Measurements from ENCODE around the gene PKNOX2. TPM values are rescaled to one million over a fixed set of nuclear protein-coding genes. Genes with fewer than 3 reads are reported as not detected.
A peak's percentile ranks its signal among the peaks of the same experiment; 100 is the strongest.

PKNOX2 gene
- total and polyA plus RNA-seq, 9 of the 15 experiments (the other 6 are each of a cell fraction or from before 2014, with no cell fraction given), result not detected

DNA sequence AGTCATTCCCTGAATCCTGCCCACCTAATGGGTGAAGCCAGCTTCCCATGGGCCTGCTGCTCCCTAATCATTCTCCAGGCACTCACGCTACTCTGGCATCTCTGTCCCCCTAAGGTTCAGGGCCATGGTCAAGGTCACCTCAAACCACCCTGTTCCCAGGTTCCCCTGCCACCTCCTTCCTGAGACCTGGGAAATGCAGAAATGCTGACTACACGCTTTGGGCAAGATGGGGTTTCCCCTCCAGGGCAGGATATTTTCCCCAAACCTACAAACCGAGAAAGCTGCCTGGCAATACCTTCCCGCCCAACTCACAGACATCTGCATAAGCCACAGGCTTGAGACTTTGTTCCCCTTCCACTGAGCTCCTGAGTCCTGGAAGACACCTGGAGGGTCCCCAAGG is 233.9 kb downstream of the PKNOX2 start:
- no peaks in the 10 kb centered on the region; the same call in 1 of the 2 replicates for H4K20me1 ChIP-seq (replicated peaks; ENCODE audit: control insufficient read depth, insufficient read depth, low read length)
- TF ChIP-seq ZNF316 (IDR thresholded peaks at IDR 0.05) (peak; percentile 26; the same call in 1 of the 2 replicates), RBM22 (IDR thresholded peaks at IDR 0.05; ENCODE audit: low read depth, low read length, poor library complexity, severe bottlenecking) (no peak)
- no peak for DNase-seq (ENCODE audit: extremely low read depth in 1 of 4, low spot score in 3 of 4)
- H3K4me3 ChIP-seq, result no peak overlapping the region
- WGBS (ENCODE audit: insufficient coverage, low coverage, missing lambda C conversion rate), result 2% methylated on average over 4 of the region's 4 CpGs
- H3K4me1 ChIP-seq (replicated peaks in 1 of 2; ENCODE audit: control insufficient read depth in 2 of 2, insufficient read depth in 2 of 2, low read length in 2 of 2), result no peaks in the 10 kb centered on the region
- ChIA-PET POLR2A (interaction anchor here (0.5 to 2.2 kb wide), 3 partner anchors 11 to 430 kb away, joined by 3 to 6 read pairs (median 3); no protein-coding TSS in a partner anchor), CTCF (ENCODE audit: low intra/inter-chr PET ratio) (no interaction called here)
- no peaks in the 10 kb centered on the region for H3K9me3 ChIP-seq (replicated peaks; ENCODE audit: control insufficient read depth, insufficient read depth, low read depth, low read length)
- no peak overlapping the region for H3K9ac ChIP-seq (ENCODE audit: insufficient read depth in 1 of 2, low read depth in 2 of 2, low read length in 2 of 2)
- peaks cover 37 to 73% of the 10 kb centered on the region in 2 experiments for H3K27me3 ChIP-seq (ENCODE audit: control insufficient read depth in 2 of 2, insufficient read depth in 2 of 2, low read length in 2 of 2)
- H3K27ac ChIP-seq (ENCODE audit: extremely low read depth, low read depth, low read length), result no peak overlapping the region
- H3K4me2 ChIP-seq (ENCODE audit: insufficient read depth, low read length), result no peak overlapping the region
- no peaks in the 10 kb centered on the region for H3K79me2 ChIP-seq (ENCODE audit: control insufficient read depth, insufficient read depth, low read length)
- ATAC-seq, result no peak
- no peaks in the 10 kb centered on the region for H3K36me3 ChIP-seq (ENCODE audit: control insufficient read depth, insufficient read depth, low read length)
- no peak overlapping the region for H2AFZ ChIP-seq (ENCODE audit: low read depth, low read length)
- no TSS peak for BruUV-seq (replicated peaks)
- in situ Hi-C loops (cut with MboI) (no loop called here), intact Hi-C loops (cut with micrococcal nuclease) (no loop called here)
- no peak for FAIRE-seq
- no peaks in the 10 kb centered on the region for H3K9me1 ChIP-seq (ENCODE audit: control insufficient read depth, insufficient read depth, low read length)

GRCh38 chr11:125398994-125399640 is 234.6 kb downstream of the PKNOX2 start:
- ChIA-PET POLR2A (interaction anchor here (0.8 kb wide), 1 partner anchor 431 kb away, joined by 3 read pairs; no protein-coding TSS in a partner anchor), CTCF (ENCODE audit: low intra/inter-chr PET ratio) (no interaction called here)
- H3K4me1 ChIP-seq (replicated peaks in 1 of 2; ENCODE audit: control insufficient read depth in 2 of 2, insufficient read depth in 2 of 2, low read length in 2 of 2), result no peaks in the 10 kb centered on the region
- H3K9me1 ChIP-seq (ENCODE audit: control insufficient read depth, insufficient read depth, low read length), result no peaks in the 10 kb centered on the region
- H2AFZ ChIP-seq (ENCODE audit: low read depth, low read length), result no peak overlapping the region
- TF ChIP-seq CBFA2T3 (IDR thresholded peaks at IDR 0.05) (no peak), RFX1 (IDR thresholded peaks at IDR 0.05) (peak; percentile 73)
- no peak for ATAC-seq
- intact Hi-C loops (cut with micrococcal nuclease), result no loop called here
- no TSS peak for BruUV-seq (replicated peaks)
- FAIRE-seq, result no peak
- H3K4me3 ChIP-seq, result no peak overlapping the region
- no peak overlapping the region for H3K9ac ChIP-seq (ENCODE audit: insufficient read depth in 1 of 2, low read depth in 2 of 2, low read length in 2 of 2)
- H3K4me2 ChIP-seq (ENCODE audit: insufficient read depth, low read length), result no peak overlapping the region
- no peaks in the 10 kb centered on the region for H3K36me3 ChIP-seq (ENCODE audit: control insufficient read depth, insufficient read depth, low read length)
- H3K27me3 ChIP-seq (ENCODE audit: control insufficient read depth in 2 of 2, insufficient read depth in 2 of 2, low read length in 2 of 2), result peaks cover 42 to 73% of the 10 kb centered on the region in 2 experiments
- no peaks in the 10 kb centered on the region; the same call in 1 of the 2 replicates for H4K20me1 ChIP-seq (replicated peaks; ENCODE audit: control insufficient read depth, insufficient read depth, low read length)
- H3K79me2 ChIP-seq (ENCODE audit: control insufficient read depth, insufficient read depth, low read length), result no peaks in the 10 kb centered on the region
- DNase-seq (ENCODE audit: extremely low read depth in 1 of 4, low spot score in 3 of 4), result no peak
- H3K9me3 ChIP-seq (replicated peaks; ENCODE audit: control insufficient read depth, insufficient read depth, low read depth, low read length), result no peaks in the 10 kb centered on the region
- no peak overlapping the region for H3K27ac ChIP-seq (ENCODE audit: extremely low read depth, low read depth, low read length)
- in situ Hi-C loops (cut with MboI), result no loop called here
- WGBS (ENCODE audit: insufficient coverage, low coverage, missing lambda C conversion rate), result under 1% methylated on average over 12 of the region's 12 CpGs
